Fibroblast of gingiva (primary cell): ENCODE measurements around the gene RAB27A.
A peak's percentile ranks its signal among the peaks of the same experiment; 100 is the strongest.
"Not testable (repeated sequence)": the region's sequence is repeated elsewhere in the genome, so short reads cannot be mapped to it uniquely, and the experiment has no call there.

Experiments
- DNase-seq: peaks from one replicate; pipeline ENCODE4 v3.0.0-alpha.2; 2011; ENCODE audit warnings: low read depth

RAB27A gene

GRCh38 chr15:55250392-55250791 lies 39.2 kb downstream of the RAB27A start:
- DNase-seq = peak; percentile 94

- DNase-seq = not testable (repeated sequence)
These were observed 39.7 kb downstream of the RAB27A start for GRCh38 chr15:55249885-55250284.

GRCh38 chr15:55248895-55249294 lies 40.7 kb downstream of the RAB27A start:
- no peak for DNase-seq

GRCh38 chr15:55247766-55248427 lies 41.7 kb downstream of the RAB27A start:
- DNase-seq = no peak

DNA sequence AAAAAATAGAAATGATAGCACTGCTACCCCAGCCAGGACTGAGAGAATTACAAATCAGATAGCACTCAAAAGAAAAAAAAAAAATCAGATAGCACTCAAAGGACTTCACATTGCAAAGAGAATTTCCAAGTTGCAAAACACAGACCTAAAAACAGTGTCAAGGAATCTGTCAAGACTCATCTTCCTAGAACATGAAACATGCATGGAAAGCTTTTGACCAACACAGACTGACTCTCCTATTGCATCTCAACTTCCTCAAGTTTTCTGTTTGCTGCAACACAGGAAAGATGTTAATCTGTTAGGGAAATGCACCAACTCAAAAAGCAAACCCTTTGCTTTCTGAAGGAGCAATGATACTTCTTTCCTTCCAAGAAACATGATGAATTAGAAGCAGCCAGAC lies 42.3 kb downstream of the RAB27A start:
- DNase-seq = no peak

DNA sequence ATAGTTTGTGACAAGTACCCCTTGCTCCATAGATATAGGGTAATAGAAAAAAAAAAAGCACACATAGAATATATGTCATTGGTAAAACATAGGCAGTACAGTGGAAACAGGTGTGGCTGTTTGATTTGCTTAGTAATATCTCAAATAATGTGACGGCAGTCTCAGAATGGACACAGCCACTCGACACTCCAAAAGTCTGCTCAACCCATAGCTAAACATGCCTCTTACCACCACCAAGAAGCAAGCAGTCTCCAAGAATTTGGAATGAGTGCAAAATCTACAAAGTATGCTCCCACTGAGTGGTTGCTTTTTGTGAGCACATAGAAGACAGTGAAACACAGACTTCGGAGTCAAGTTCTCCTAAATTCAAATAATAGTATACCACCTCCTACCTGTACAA lies 43.0 kb downstream of the RAB27A start:
- DNase-seq = no peak

- no peak for DNase-seq
These were observed 44.6 kb downstream of the RAB27A start for GRCh38 chr15:55245059-55245458.

DNA sequence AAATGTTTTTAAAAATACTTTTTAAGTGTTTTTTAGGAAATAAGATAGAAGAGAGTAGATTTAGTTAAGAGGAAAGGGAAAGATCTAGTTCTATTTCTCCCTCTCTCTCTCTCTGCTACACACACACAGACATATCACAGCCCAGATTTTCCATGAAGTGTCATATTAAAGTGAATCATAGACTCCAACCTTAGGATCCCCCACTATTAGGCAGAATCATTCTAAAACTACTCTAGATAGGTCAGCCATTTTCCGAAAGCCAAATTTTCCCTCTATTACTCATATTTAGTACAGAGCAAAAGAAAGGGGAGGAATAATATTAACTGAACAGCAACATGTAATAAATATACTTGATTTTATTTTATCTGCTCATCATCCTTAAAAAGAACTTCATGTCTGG lies 47.7 kb downstream of the RAB27A start:
- DNase-seq = no peak

GRCh38 chr15:55241186-55241585 lies 48.4 kb downstream of the RAB27A start:
- DNase-seq = no peak

DNA sequence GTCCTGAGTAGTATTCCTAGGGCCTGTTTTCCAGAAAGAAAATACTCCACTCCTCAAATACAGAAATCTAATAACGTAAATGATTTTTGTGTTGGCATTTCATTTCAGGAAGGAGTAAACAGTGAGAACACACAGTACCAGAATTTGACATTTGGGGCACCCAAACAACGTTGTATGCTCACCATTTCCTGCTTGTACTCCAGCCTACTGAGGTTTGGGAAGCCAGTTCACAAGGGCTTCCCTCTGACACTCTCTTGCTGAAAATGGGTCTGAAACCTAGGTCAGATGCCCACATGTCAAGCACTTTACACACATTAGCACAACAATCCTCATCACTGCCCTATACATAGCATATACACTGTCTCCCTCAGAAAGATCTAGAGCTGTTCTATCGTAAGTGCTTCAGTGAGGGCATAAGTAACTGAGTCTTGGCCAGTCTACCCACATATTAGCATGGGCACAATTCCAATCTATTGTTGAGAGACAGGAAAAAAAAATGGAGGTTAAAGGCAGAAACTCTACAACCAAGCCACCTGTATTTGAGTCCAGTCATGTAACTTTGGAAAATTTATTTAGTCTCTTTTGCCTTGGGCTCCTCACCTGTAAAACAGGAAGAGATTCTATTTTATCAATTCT lies 49.4 kb downstream of the RAB27A start:
- DNase-seq = no peak

DNA sequence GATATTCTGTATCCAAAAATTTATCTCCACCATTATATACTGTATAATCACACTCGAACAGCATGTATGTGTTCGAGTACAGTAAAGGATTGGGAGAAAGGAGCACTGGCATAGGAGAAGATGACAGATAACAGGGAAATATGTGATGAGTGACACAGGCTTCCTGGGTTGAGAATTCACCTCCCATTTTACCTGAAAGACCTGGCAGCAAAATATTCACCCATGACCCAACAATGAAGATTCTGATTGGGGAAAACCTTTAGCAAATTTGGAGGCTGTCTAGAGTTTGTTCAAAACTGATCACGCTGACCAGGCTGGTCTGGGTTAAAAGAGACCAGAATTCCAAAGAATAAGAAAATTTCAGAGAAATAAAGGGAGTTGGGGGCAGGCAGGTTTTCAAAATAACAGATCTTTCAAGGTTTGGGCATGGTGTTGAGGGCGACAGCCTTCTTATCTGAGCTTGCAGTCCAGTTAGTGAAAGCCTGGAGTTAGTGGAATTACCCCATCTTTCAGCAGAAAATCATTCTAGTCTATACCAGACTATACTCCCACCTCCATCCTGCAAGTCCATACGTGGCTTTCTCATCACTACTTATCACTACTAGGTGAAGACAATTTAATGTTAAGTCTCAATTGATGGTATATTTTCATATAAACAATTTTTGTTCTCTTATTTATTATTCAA lies 50.0 kb downstream of the RAB27A start:
- no peak for DNase-seq

DNA sequence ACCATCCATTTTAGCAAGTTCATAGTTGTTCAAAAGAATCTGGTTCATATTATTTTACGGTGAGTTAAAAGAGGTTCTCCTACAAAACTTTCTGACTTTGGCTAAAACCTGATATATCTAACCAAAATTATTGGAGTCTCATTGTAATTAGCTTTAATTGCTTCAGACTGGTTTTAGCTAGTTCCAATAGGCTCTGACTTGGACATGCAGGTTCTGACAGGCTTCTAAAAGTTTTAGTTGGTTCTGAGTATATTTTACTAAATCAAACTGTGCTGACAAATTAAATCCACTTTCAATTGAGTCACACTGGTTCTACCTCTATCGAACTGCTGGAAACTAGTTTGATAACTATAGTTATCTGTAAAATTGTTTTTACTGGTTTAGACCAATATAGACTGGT lies 50.7 kb downstream of the RAB27A start:
- DNase-seq = no peak

- no peak for DNase-seq
These were observed 52.1 kb downstream of the RAB27A start for GRCh38 chr15:55237219-55238130.

- no peak for DNase-seq
These were observed 54.0 kb downstream of the RAB27A start for GRCh38 chr15:55235546-55236036.

DNA sequence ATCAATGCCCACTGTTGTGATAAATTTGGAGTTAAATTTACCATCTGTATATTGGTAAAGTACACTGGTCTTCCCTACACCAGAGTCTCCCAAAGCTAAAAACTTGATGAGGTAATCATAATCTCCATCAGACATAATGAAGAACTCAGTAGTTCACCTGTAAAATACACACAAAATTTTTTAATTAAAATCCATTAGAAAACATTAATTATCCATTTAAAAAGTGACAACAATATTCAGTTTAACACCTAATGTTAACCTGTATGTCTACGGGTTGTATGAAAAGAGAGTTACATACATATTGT lies 54.9 kb downstream of the RAB27A start:
- no peak for DNase-seq

GRCh38 chr15:55234104-55234799 lies 55.4 kb downstream of the RAB27A start:
- no peak for DNase-seq

DNA sequence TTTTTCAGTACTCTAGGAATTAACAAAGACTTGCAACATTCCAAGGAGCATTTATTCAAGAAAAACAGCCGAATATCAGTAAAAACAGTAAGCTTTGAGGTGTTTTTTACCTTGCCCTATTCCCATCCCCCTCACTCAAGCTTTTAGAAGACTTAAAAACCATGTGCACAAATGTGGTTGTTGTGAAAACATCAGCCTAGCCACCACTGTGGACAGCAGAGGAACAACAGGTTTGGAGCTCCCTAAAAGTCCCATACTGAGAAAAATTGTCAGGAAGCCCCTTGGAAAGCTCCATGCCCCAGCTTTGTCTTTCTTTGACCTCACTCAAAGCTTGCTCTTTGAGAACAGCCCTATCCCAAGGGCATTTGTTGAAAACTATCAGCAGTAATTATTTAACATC lies 58.2 kb downstream of the RAB27A start:
- DNase-seq = no peak

GRCh38 chr15:55230953-55231352 lies 58.7 kb downstream of the RAB27A start:
- DNase-seq = no peak

- no peak for DNase-seq
These were observed 59.5 kb downstream of the RAB27A start for GRCh38 chr15:55230051-55230670.

DNA sequence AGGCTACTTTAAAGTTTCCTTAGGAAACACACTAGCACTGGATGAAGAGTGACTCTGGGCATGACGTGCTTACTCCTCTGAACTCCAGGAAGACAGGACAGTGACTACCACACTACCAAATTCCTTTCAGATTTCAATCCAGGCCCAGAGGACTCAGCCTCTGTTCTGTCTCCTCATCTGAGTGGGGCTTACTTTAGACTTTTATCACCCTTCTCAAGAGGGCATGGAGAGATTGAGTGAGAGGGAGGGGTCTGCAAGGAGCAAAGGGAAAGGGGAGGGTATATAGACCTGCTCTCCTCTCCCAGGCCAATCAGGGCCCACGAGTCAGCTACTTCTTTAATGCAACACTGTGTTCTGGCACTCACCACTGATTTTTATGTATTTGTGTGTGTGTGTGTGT lies 63.5 kb downstream of the RAB27A start:
- DNase-seq = no peak

DNA sequence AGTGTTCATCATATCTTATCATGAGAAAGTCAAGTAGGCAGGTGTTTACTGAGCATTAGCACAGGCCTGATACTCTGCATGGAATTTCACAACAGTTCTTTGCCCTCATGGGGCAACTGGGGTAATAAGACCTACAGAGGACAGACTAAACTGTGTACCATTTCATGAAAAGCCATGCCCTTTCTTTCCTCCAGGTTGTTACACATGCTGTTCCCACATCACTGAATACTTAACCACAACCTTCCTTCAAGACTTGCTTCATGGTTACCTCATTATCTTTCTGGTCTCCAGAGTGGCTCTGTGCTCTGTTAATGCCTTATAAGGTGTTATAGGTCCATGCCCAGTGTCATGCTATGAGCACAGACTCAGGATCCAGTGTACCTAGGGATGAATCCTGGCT lies 64.7 kb downstream of the RAB27A start:
- no peak for DNase-seq
